ENCODE measurements around the gene TPP2. TPM values are rescaled to one million over a fixed set of nuclear protein-coding genes. Genes with fewer than 3 reads are reported as not detected.

TPP2 gene
- total RNA-seq, 2 experiments from 2014 or later: 31.1 to 36.3 TPM

DNA sequence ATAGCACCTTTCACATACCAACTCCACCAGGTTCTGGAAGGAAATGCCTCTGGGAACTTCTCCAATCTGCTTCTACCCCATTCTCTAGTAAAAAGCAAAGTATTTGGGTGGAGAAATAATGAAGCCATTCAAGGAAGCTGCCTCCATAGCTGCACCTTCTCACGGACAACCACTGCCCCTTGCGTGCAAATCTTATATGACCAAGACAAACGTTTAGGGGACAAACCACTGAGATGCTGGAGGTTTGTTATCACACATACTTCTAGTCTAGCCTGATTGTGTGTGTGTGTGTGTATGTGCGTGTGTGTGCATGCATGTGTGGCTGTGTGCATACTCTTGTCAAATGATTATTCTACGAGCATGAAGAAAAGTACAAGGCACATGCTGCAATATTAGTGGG is 104.5 kb downstream of the TPP2 start:
- no TSS peak for BruUV-seq (replicated peaks)
- no peaks in the 10 kb centered on the region for H3K9me2 ChIP-seq (ENCODE audit: insufficient read depth, low read length)
- no peak for TF ChIP-seq EZH2phosphoT487 (IDR thresholded peaks at IDR 0.05; ENCODE audit: borderline replicate concordance, low read depth, low read length)
- TF ChIP-seq, protein P1, sequence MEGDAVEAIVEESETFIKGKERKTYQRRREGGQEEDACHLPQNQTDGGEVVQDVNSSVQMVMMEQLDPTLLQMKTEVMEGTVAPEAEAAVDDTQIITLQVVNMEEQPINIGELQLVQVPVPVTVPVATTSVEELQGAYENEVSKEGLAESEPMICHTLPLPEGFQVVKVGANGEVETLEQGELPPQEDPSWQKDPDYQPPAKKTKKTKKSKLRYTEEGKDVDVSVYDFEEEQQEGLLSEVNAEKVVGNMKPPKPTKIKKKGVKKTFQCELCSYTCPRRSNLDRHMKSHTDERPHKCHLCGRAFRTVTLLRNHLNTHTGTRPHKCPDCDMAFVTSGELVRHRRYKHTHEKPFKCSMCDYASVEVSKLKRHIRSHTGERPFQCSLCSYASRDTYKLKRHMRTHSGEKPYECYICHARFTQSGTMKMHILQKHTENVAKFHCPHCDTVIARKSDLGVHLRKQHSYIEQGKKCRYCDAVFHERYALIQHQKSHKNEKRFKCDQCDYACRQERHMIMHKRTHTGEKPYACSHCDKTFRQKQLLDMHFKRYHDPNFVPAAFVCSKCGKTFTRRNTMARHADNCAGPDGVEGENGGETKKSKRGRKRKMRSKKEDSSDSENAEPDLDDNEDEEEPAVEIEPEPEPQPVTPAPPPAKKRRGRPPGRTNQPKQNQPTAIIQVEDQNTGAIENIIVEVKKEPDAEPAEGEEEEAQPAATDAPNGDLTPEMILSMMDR (conservative IDR thresholded peaks at IDR 0.05; ENCODE audit: low read length): no peak
- ChIA-PET CTCF (ENCODE audit: unreplicated experiment) (no interaction called here), POLR2A (interaction anchor here (0.6 kb wide), 1 partner anchor 23 kb away, joined by 3 read pairs; no protein-coding TSS in a partner anchor)
- intact Hi-C loops (cut with micrococcal nuclease; ENCODE audit: unreplicated experiment): no loop called here
- H3K36me3 ChIP-seq (ENCODE audit: insufficient read depth, low read length): no peaks in the 10 kb centered on the region
- H3K4me3 ChIP-seq (ENCODE audit: low read depth, low read length, poor library complexity, severe bottlenecking): no peak overlapping the region
- no peaks in the 10 kb centered on the region for H4K20me1 ChIP-seq (ENCODE audit: insufficient read depth, low read length)
- no peak for DNase-seq (ENCODE audit: low spot score)
- no peaks in the 10 kb centered on the region for H3K79me2 ChIP-seq (ENCODE audit: insufficient read depth, low read depth, low read length)
- no peak overlapping the region for H3K4me2 ChIP-seq (ENCODE audit: low read length)
- H3K4me1 ChIP-seq (ENCODE audit: insufficient read depth, low read length, poor library complexity, severe bottlenecking): no peaks in the 10 kb centered on the region
- no peak overlapping the region for H2AFZ ChIP-seq (ENCODE audit: low read length)
- H3K9me3 ChIP-seq (ENCODE audit: low read length): no peaks in the 10 kb centered on the region
- no peak overlapping the region for H3K27ac ChIP-seq (ENCODE audit: low read depth, low read length, poor library complexity, severe bottlenecking)

DNA sequence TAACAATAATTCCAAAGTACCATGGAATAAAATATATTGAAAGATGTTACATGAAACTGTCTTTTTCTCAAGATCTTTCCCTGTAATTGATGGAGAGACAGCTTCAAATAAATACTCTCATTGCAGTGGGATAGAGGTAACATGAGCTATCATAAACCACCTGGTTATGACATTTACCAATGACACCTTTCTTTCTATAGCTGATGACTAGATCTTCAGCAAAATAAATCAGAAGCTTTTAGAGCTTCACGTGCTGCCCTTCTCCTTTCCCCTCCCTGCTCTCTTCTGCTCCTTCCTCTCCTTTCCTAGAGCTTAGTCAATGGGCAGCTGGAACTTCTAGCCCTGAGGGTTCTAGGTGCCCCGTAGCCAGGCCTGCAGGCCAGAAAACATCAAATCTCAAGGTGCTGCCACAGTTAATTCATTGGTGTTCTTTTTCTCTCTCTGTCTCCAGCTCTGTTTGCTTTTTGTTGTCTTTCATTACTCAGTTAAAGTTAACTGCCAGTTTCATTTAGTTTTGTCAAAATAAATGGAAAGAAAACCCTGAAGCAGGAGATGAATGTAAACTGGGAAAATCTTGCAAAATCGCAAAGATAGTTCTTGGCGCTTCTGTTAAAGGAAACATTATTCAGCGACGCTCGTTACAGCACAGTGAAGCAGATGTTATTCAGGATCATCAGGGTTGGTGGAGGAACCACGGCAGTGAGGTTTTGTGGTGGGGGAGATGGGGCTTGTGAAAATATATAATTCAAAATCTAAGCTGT is 106.4 kb downstream of the TPP2 start:
- Histone ChIP-seq H3K4me1 (ENCODE audit: insufficient read depth, low read length, poor library complexity, severe bottlenecking) (no peaks in the 10 kb centered on the region), H3K9me2 (ENCODE audit: insufficient read depth, low read length) (no peaks in the 10 kb centered on the region), H3K4me3 (ENCODE audit: low read depth, low read length, poor library complexity, severe bottlenecking) (no peak overlapping the region), H3K4me2 (ENCODE audit: low read length) (no peak overlapping the region), H3K9me3 (ENCODE audit: low read length) (no peaks in the 10 kb centered on the region), H3K79me2 (ENCODE audit: insufficient read depth, low read depth, low read length) (no peaks in the 10 kb centered on the region), H4K20me1 (ENCODE audit: insufficient read depth, low read length) (no peaks in the 10 kb centered on the region), H2AFZ (ENCODE audit: low read length) (no peak overlapping the region), H3K36me3 (ENCODE audit: insufficient read depth, low read length) (no peaks in the 10 kb centered on the region), H3K27ac (ENCODE audit: low read depth, low read length, poor library complexity, severe bottlenecking) (no peak overlapping the region)
- POLR2A ChIA-PET: no interaction called here
- BruUV-seq (replicated peaks): no TSS peak
- TF ChIP-seq, protein P1 (conservative IDR thresholded peaks at IDR 0.05; ENCODE audit: low read length): no peak
- TF ChIP-seq EZH2phosphoT487 (IDR thresholded peaks at IDR 0.05; ENCODE audit: borderline replicate concordance, low read depth, low read length): no peak
- no peak for DNase-seq (ENCODE audit: low spot score)
- CTCF ChIA-PET (ENCODE audit: unreplicated experiment): no interaction called here
- intact Hi-C loops (cut with micrococcal nuclease; ENCODE audit: unreplicated experiment): no loop called here

DNA sequence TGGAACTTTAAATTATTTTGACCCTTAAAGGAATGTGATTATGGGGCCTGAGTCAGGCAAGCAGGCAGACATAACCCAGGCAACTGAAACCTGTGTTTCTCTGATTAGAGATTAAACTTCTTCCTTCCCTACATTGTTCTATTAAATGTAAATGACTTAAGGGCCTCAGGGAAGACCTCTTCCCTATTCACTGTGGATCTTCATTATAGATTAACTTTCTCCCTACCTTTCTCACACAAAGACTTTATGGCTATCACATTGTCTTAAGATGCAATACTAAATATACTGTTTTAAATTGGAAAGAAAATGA is 106.9 kb downstream of the TPP2 start:
- Histone ChIP-seq H3K36me3 (ENCODE audit: insufficient read depth, low read length) (no peaks in the 10 kb centered on the region), H3K79me2 (ENCODE audit: insufficient read depth, low read depth, low read length) (no peaks in the 10 kb centered on the region), H3K4me2 (ENCODE audit: low read length) (no peak overlapping the region), H2AFZ (ENCODE audit: low read length) (no peak overlapping the region), H4K20me1 (ENCODE audit: insufficient read depth, low read length) (no peaks in the 10 kb centered on the region), H3K9me3 (ENCODE audit: low read length) (no peaks in the 10 kb centered on the region), H3K4me1 (ENCODE audit: insufficient read depth, low read length, poor library complexity, severe bottlenecking) (no peaks in the 10 kb centered on the region), H3K4me3 (ENCODE audit: low read depth, low read length, poor library complexity, severe bottlenecking) (no peak overlapping the region), H3K9me2 (ENCODE audit: insufficient read depth, low read length) (no peaks in the 10 kb centered on the region), H3K27ac (ENCODE audit: low read depth, low read length, poor library complexity, severe bottlenecking) (no peak overlapping the region)
- ChIA-PET CTCF (ENCODE audit: unreplicated experiment) (no interaction called here), POLR2A (no interaction called here)
- DNase-seq (ENCODE audit: low spot score): no peak
- TF ChIP-seq, protein P1 (conservative IDR thresholded peaks at IDR 0.05; ENCODE audit: low read length): no peak
- TF ChIP-seq EZH2phosphoT487 (IDR thresholded peaks at IDR 0.05; ENCODE audit: borderline replicate concordance, low read depth, low read length): no peak
- intact Hi-C loops (cut with micrococcal nuclease; ENCODE audit: unreplicated experiment): no loop called here
- BruUV-seq (replicated peaks): no TSS peak
